H1 (cell line): ENCODE data around the gene SLCO4A1. TPM values are rescaled to one million over a fixed set of nuclear protein-coding genes. Genes with fewer than 3 reads are reported as not detected.

Experiments used
- CTCF ChIA-PET: fragments of 300-600 bp; sonication (Branson Sonifier 250); formaldehyde crosslinking; loops from one replicate; lab custom pipeline; 2021; ENCODE audit not compliant: partially characterized antibody; lab: Charles Lee
- POLR2A ChIA-PET: fragments of 300-600 bp; sonication (Branson Sonifier 250); formaldehyde crosslinking; loops from one replicate; lab custom pipeline; 2021; ENCODE audit warnings: inconsistent platforms; ENCODE audit not compliant: partially characterized antibody; lab: Charles Lee
- DNase-seq, 2 experiments: peaks; one replicate each; pipeline versions ENCODE4 v3.0.0 to v3.0.0-alpha.2; 2010 to 2022; ENCODE audit warnings: low spot score in 2 of 2, low read depth in 1 of 2, mixed read lengths in 1 of 2
- FAIRE-seq: peaks from 2 replicates; lab custom pipeline; 2011; peaks lifted over from hg19 to GRCh38; lab: Jason Lieb, UNC
- H2AFZ ChIP-seq: 2 replicates; pipeline ENCODE4 v1.8.1; 2012; ENCODE audit warnings: low read length, inconsistent platforms
- H2AK5ac ChIP-seq: 2 replicates; pipeline ENCODE4 v1.6.1; 2013; ENCODE audit warnings: low read depth, low read length
- H2BK120ac ChIP-seq: replicated peaks from 2 replicates; pipeline ENCODE3; 2013; ENCODE audit warnings: low read depth, low read length, inconsistent platforms
- H2BK12ac ChIP-seq: 2 replicates; pipeline ENCODE4 v1.6.1; 2013; ENCODE audit warnings: low read depth, low read length
- H2BK15ac ChIP-seq: 2 replicates; pipeline ENCODE4 v1.6.1; 2013; ENCODE audit warnings: low read length
- H2BK20ac ChIP-seq: 2 replicates; pipeline ENCODE4 v1.6.1; 2013; ENCODE audit warnings: low read length
- H2BK5ac ChIP-seq: 2 replicates; pipeline ENCODE4 v1.6.1; 2013; ENCODE audit warnings: low read depth, low read length
- H3K14ac ChIP-seq: 2 replicates; pipeline ENCODE4 v1.6.1; 2013; ENCODE audit warnings: inconsistent platforms; ENCODE audit not compliant: insufficient read length
- H3K18ac ChIP-seq: 2 replicates; pipeline ENCODE4 v1.6.1; 2013; ENCODE audit warnings: low read length; ENCODE audit errors: extremely low read depth
- H3K23ac ChIP-seq: 2 replicates; pipeline ENCODE4 v1.6.1; 2013; ENCODE audit warnings: inconsistent platforms; ENCODE audit not compliant: insufficient read length
- H3K23me2 ChIP-seq: 2 replicates; pipeline ENCODE4 v1.6.1; 2013; ENCODE audit warnings: low read depth, low read length
- H3K27ac ChIP-seq: 2 replicates; pipeline ENCODE4 v1.6.1; 2011; ENCODE audit warnings: low read depth, low read length, inconsistent platforms
- H3K27me3 ChIP-seq, 4 experiments: replicated peaks in 1 of 4; 1 replicate in 1 of 4; 2 replicates in 3 of 4; pipeline versions ENCODE4 v1.6.1 to v1.8.1; 2011 to 2013; ENCODE audit warnings: low read length in 3 of 4, mild to moderate bottlenecking in 3 of 4, inconsistent platforms in 2 of 4, mixed read lengths in 2 of 4, moderate library complexity in 1 of 4; ENCODE audit not compliant: control insufficient read depth in 3 of 4, insufficient read depth in 3 of 4; ENCODE audit errors: extremely low read depth in 1 of 4
- H3K36me3 ChIP-seq, 4 experiments: 2 replicates each; pipeline versions ENCODE4 v1.6.1 to v1.8.1; 2011 to 2013; ENCODE audit warnings: mild to moderate bottlenecking in 4 of 4, low read length in 3 of 4, moderate library complexity in 2 of 4, control low read depth in 1 of 4, inconsistent platforms in 1 of 4; ENCODE audit not compliant: insufficient read depth in 4 of 4, control insufficient read depth in 2 of 4
- H3K4ac ChIP-seq: replicated peaks from 2 replicates; pipeline ENCODE3; 2013; ENCODE audit warnings: low read length, low read depth, mixed read lengths, inconsistent platforms; ENCODE audit not compliant: insufficient read length
- H3K4me1 ChIP-seq, 4 experiments: replicated peaks in 1 of 4; 1 replicate in 1 of 4; 2 replicates in 3 of 4; pipeline versions ENCODE4 v1.6.1 to v1.8.1; 2011 to 2013; ENCODE audit warnings: low read length in 3 of 4, inconsistent platforms in 2 of 4, mixed read lengths in 1 of 4; ENCODE audit not compliant: insufficient read depth in 4 of 4, control insufficient read depth in 3 of 4
- H3K4me2 ChIP-seq, 2 experiments: 2 replicates each; pipeline versions ENCODE4 v1.6.1 to v1.8.1; 2011 to 2013; ENCODE audit warnings: low read depth in 2 of 2, low read length in 2 of 2, control low read depth in 1 of 2, inconsistent platforms in 1 of 2, mild to moderate bottlenecking in 1 of 2; ENCODE audit not compliant: insufficient read depth in 1 of 2
- H3K4me3 ChIP-seq, 4 experiments: fragments of 200-600, 300-600 bp in 1 of 4; sonication (generic), shearing (Covaris generic), sonication (Bioruptor Twin) in 1 of 4; 2 replicates each; pipeline versions ENCODE4 v1.5.1 to v1.8.1; 2011 to 2016; ENCODE audit warnings: low read length in 4 of 4, low read depth in 3 of 4, control low read depth in 2 of 4, inconsistent platforms in 2 of 4, mild to moderate bottlenecking in 2 of 4, mixed read lengths in 1 of 4, moderate library complexity in 1 of 4; ENCODE audit not compliant: insufficient read depth in 2 of 4; ENCODE audit errors: extremely low read depth in 1 of 4
- H3K56ac ChIP-seq: replicated peaks from 2 replicates; pipeline ENCODE3; 2013; ENCODE audit warnings: low read depth, mild to moderate bottlenecking, mixed read lengths, low read length, inconsistent platforms; ENCODE audit not compliant: insufficient read length
- H3K79me1 ChIP-seq: 2 replicates; pipeline ENCODE4 v1.6.1; 2013; ENCODE audit warnings: low read depth, low read length, control low read depth
- H3K79me2 ChIP-seq, 2 experiments: 2 replicates each; pipeline versions ENCODE4 v1.6.1 to v1.8.1; 2012 to 2013; ENCODE audit warnings: low read length in 2 of 2, mild to moderate bottlenecking in 2 of 2, inconsistent platforms in 1 of 2; ENCODE audit not compliant: insufficient read depth in 2 of 2, control insufficient read depth in 1 of 2
- H3K9ac ChIP-seq, 4 experiments: replicated peaks in 1 of 4; 1 replicate in 1 of 4; 2 replicates in 3 of 4; pipeline versions ENCODE4 v1.6.1 to v1.8.1; 2011 to 2013; ENCODE audit warnings: low read depth in 3 of 4, low read length in 3 of 4, control low read depth in 2 of 4, mild to moderate bottlenecking in 2 of 4, moderate library complexity in 2 of 4, inconsistent platforms in 1 of 4; ENCODE audit errors: extremely low read depth in 1 of 4
- H3K9me3 ChIP-seq, 2 experiments: 2 replicates each; pipeline versions ENCODE4 v1.6.1 to v1.8.1; 2012 to 2013; ENCODE audit warnings: mild to moderate bottlenecking in 2 of 2, moderate library complexity in 2 of 2, control low read depth in 1 of 2, inconsistent platforms in 1 of 2, low read depth in 1 of 2, low read length in 1 of 2, mixed read lengths in 1 of 2; ENCODE audit not compliant: insufficient read depth in 2 of 2
- H4K20me1 ChIP-seq, 2 experiments: replicated peaks in 1 of 2; 2 replicates each; pipeline versions ENCODE3 to v1.8.1; 2011 to 2013; ENCODE audit warnings: inconsistent platforms in 2 of 2, low read length in 2 of 2, mild to moderate bottlenecking in 1 of 2; ENCODE audit not compliant: insufficient read depth in 2 of 2, control insufficient read depth in 1 of 2
- H4K5ac ChIP-seq: 2 replicates; pipeline ENCODE4 v1.6.1; 2013; ENCODE audit warnings: low read length, low read depth, mixed read lengths, inconsistent platforms; ENCODE audit not compliant: insufficient read length
- H4K8ac ChIP-seq: 2 replicates; pipeline ENCODE4 v1.8.0; 2013; ENCODE audit warnings: mild to moderate bottlenecking, moderate library complexity, low read length, inconsistent platforms; ENCODE audit not compliant: insufficient read depth; ENCODE audit errors: extremely low read depth
- H4K91ac ChIP-seq: replicated peaks from 2 replicates; pipeline ENCODE3; 2013; ENCODE audit warnings: low read length, mixed read lengths, inconsistent platforms; ENCODE audit not compliant: insufficient read length
- EZH2 ChIP-seq: fragments of 200-600 bp; sonication (generic); IDR thresholded peaks from 2 replicates; pipeline ENCODE4 v1.7.1; 2012; ENCODE audit warnings: low read depth, mild to moderate bottlenecking, moderate library complexity, low read length, inconsistent platforms; ENCODE audit not compliant: severe bottlenecking
- RBBP5 ChIP-seq: IDR thresholded peaks from 2 replicates; pipeline ENCODE4 v1.7.1; 2012; ENCODE audit warnings: low read depth, mild to moderate bottlenecking, inconsistent platforms, low read length, moderate library complexity, borderline replicate concordance
- SUZ12 ChIP-seq: fragments of 200-600 bp; sonication (generic); IDR thresholded peaks from 2 replicates; pipeline ENCODE4 v1.6.1; 2012; ENCODE audit warnings: mild to moderate bottlenecking, inconsistent platforms, low read length, moderate library complexity, mixed read lengths
- YY1 ChIP-seq: IDR thresholded peaks from 2 replicates; pipeline ENCODE4 v1.6.1; 2011; ENCODE audit warnings: low read depth, mild to moderate bottlenecking, low read length
- WGBS, 2 experiments: shearing (Covaris generic) in 1 of 2; methylation state at CpG; one replicate each; pipeline versions ENCODE4 v1.1.6 to v1.1.7; 2013 to 2015; ENCODE audit warnings: low lambda C conversion rate in 2 of 2, mixed read lengths in 2 of 2, inconsistent platforms in 1 of 2, low coverage in 1 of 2, missing lambda C conversion rate in 1 of 2; ENCODE audit not compliant: insufficient replicate concordance in 2 of 2, insufficient coverage in 1 of 2, insufficient read length in 1 of 2; ENCODE audit errors: extremely low coverage in 1 of 2, missing lambda C conversion rate in 1 of 2; 5-methylcytosine and 5-hydroxymethylcytosine counted together
- polyA plus RNA-seq, 7 experiments: library from polyadenylated mRNA; depleted of rRNA in 3 of 7; stranded (reverse) in 5 of 7; unstranded in 2 of 7; fragments of >200 nt in 5 of 7; fragments of 200-250 nt in 2 of 7; gene quantifications; 1 replicate in 5 of 7; 2 replicates in 1 of 7; 4 replicates in 1 of 7; pipeline versions ENCODE4 v1.2.1 to v1.2.3, GENCODE V29; 2011 to 2013; ENCODE audit warnings: missing spikeins in 2 of 7, mixed read lengths in 2 of 7
- total RNA-seq: library from RNA; stranded (reverse); fragmentation: NEBNext Ultra II Directional; extraction: Animal tissue kit (Norgen Biotek cat#: 25700); gene quantifications from 2 replicates; pipeline ENCODE4 v1.2.1, GENCODE V29; 2021

SLCO4A1 gene
- total and polyA plus RNA-seq, 2 of the 8 experiments (the other 6 are each of a cell fraction or from before 2014, with no cell fraction given): 10.5 to 18.5 TPM

- peak overlapping the region; percentile 31; the same call in 1 of the 2 replicates for H2BK15ac ChIP-seq
- peak overlapping the region; percentile 54; the same call in 1 of the 2 replicates for H2BK5ac ChIP-seq
- H4K5ac ChIP-seq: peak overlapping the region; percentile 41
- DNase-seq (no peak), FAIRE-seq (no peak)
- H3K18ac ChIP-seq: no peak overlapping the region
- H3K23ac ChIP-seq: no peak overlapping the region
- H3K36me3 ChIP-seq: no peaks in the 10 kb centered on the region
- no peaks in the 10 kb centered on the region; a peak in 1 of 7 replicates for H3K27me3 ChIP-seq
- no peak overlapping the region for H2AK5ac ChIP-seq
- H3K4me2 ChIP-seq: no peak overlapping the region
- no peak overlapping the region for H3K9ac ChIP-seq
- WGBS, 2 experiments: 49% methylated on average over 6 of the region's 6 CpGs; no CpG with 5 or more reads in 1 of the 2 experiments
- H3K27ac ChIP-seq: no peak overlapping the region
- no peak overlapping the region for H4K8ac ChIP-seq
- H4K20me1 ChIP-seq: no peaks in the 10 kb centered on the region
- peak overlapping the region; percentile 11 for H3K56ac ChIP-seq
- peaks cover 6 to 26% (median 16%) of the 10 kb centered on the region in 4 experiments for H3K4me1 ChIP-seq
- H3K4me3 ChIP-seq: no peak overlapping the region
- H3K4ac ChIP-seq: peak overlapping the region; percentile 97
- no peaks in the 10 kb centered on the region for H3K23me2 ChIP-seq
- peak overlapping the region; percentile 60; the same call in 1 of the 2 replicates for H2BK12ac ChIP-seq
- CTCF ChIA-PET: interaction anchor here (1.0 to 2.5 kb wide), 9 partner anchors 11 to 205 kb away, joined by 3 to 23 read pairs (median 3); no protein-coding TSS in a partner anchor
- H3K14ac ChIP-seq: no peak overlapping the region
- peak overlapping the region; percentile 99 for H4K91ac ChIP-seq
- POLR2A ChIA-PET: no interaction called here
- no peaks in the 10 kb centered on the region for H3K79me2 ChIP-seq
- no peak overlapping the region for H2BK20ac ChIP-seq
- TF ChIP-seq YY1: no peak
- TF ChIP-seq RBBP5: 0 out of 2 replicates have a peak, but pooled peaks have one; percentile 16
- no peak for TF ChIP-seq SUZ12
- no peak for TF ChIP-seq EZH2
- TF ChIP-seq, all 59 proteins: peak for 1
- H3K79me1 ChIP-seq: no peaks in the 10 kb centered on the region
- H3K9me3 ChIP-seq: no peaks in the 10 kb centered on the region; a peak in 1 of 4 replicates
- peak overlapping the region; percentile 60 for H2BK120ac ChIP-seq
- H2AFZ ChIP-seq: no peak overlapping the region
These were observed 36.3 kb upstream of the SLCO4A1 start for GRCh38 chr20:62606016-62606415.
